Ishikawa (cell line): Measurements from ENCODE around the gene TECTA.

Experiments used
- CEBPB ChIP-seq: IDR thresholded peaks from 2 replicates; pipeline ENCODE4 v1.6.1; 2012
- CREB1 ChIP-seq: IDR thresholded peaks from 2 replicates; pipeline ENCODE4 v1.6.1; 2012; ENCODE audit warnings: low read depth
- EGR1 ChIP-seq: IDR thresholded peaks from 2 replicates; pipeline ENCODE4 v1.6.1; 2012
- EP300 ChIP-seq: IDR thresholded peaks from 2 replicates; pipeline ENCODE4 v1.6.1; 2012; ENCODE audit warnings: borderline replicate concordance
- FOXM1 ChIP-seq: IDR thresholded peaks from 2 replicates; pipeline ENCODE4 v1.6.1; 2012; ENCODE audit warnings: low read depth, borderline replicate concordance
- NFIC ChIP-seq: IDR thresholded peaks from 2 replicates; pipeline ENCODE4 v1.6.1; 2012
- RAD21 ChIP-seq: IDR thresholded peaks from 2 replicates; pipeline ENCODE4 v1.6.1; 2012; ENCODE audit warnings: low read depth
- TAF1 ChIP-seq: IDR thresholded peaks from 2 replicates; pipeline ENCODE4 v1.6.1; 2012; ENCODE audit warnings: low read depth, mild to moderate bottlenecking
- TCF12 ChIP-seq: IDR thresholded peaks from 2 replicates; pipeline ENCODE4 v1.6.1; 2012; ENCODE audit warnings: low read depth
- TEAD4 ChIP-seq: IDR thresholded peaks from 2 replicates; pipeline ENCODE4 v1.6.1; 2012
- YY1 ChIP-seq: IDR thresholded peaks from 2 replicates; pipeline ENCODE4 v1.6.1; 2012; ENCODE audit warnings: low read depth
- ZBTB7A ChIP-seq: IDR thresholded peaks from 2 replicates; pipeline ENCODE4 v1.6.1; 2012; ENCODE audit warnings: low read depth
- TF ChIP-seq, protein P1 (sequence below): IDR thresholded peaks from 2 replicates; pipeline ENCODE4 v1.6.1; 2012; ENCODE audit warnings: low read depth, mild to moderate bottlenecking
- TF ChIP-seq, protein P2 (sequence below): IDR thresholded peaks from 2 replicates; pipeline ENCODE4 v1.6.1; 2012
- TF ChIP-seq, protein P3 (sequence below): IDR thresholded peaks from 2 replicates; pipeline ENCODE4 v1.6.1; 2012

Gene TECTA

DNA sequence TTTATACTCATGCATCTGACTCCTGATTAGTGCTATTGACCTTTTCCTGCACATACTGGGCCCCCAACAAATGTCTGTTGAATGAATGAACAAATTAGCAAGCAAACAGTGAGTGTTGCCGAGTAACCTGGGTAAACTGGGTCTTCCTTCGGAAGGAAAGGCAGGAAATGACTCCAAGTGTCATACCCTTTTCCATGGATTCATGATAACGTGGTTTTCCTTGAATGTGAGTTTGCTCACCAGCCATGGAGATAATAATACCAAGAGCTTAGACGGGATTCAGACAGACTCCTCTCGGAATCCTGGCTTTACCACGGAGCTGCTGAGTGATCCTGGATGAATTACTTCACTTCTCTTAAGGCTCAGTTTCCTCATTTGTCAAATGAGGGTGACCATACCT is 16.7 kb downstream of the TECTA start:
- TF ChIP-seq RAD21 (no peak), CREB1 (no peak), EP300 (no peak)

DNA sequence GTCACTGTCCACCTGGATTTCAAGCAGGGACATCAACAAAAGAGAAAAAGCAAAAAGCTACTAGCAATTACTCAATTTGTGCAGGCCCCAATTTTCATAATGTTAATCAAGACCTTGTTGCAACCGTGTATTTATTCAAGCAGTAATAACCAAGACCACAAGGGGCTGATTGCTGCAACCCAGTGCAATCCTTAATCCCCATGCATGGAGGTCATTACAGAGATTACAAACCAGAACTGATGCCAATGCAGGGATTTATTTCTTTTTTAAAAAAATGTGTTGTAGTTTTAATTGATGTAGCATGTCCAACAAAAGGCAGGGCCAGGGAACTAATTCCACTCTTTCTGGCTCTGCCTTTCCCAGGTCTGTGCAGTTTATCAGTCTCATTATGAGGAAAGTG is 18.4 kb downstream of the TECTA start:
- TF ChIP-seq TEAD4 (no peak), NFIC (no peak), FOXM1 (no peak), TAF1 (no peak), EGR1 (no peak), YY1 (no peak), TCF12 (no peak), EP300 (no peak)
- TF ChIP-seq, protein P1, sequence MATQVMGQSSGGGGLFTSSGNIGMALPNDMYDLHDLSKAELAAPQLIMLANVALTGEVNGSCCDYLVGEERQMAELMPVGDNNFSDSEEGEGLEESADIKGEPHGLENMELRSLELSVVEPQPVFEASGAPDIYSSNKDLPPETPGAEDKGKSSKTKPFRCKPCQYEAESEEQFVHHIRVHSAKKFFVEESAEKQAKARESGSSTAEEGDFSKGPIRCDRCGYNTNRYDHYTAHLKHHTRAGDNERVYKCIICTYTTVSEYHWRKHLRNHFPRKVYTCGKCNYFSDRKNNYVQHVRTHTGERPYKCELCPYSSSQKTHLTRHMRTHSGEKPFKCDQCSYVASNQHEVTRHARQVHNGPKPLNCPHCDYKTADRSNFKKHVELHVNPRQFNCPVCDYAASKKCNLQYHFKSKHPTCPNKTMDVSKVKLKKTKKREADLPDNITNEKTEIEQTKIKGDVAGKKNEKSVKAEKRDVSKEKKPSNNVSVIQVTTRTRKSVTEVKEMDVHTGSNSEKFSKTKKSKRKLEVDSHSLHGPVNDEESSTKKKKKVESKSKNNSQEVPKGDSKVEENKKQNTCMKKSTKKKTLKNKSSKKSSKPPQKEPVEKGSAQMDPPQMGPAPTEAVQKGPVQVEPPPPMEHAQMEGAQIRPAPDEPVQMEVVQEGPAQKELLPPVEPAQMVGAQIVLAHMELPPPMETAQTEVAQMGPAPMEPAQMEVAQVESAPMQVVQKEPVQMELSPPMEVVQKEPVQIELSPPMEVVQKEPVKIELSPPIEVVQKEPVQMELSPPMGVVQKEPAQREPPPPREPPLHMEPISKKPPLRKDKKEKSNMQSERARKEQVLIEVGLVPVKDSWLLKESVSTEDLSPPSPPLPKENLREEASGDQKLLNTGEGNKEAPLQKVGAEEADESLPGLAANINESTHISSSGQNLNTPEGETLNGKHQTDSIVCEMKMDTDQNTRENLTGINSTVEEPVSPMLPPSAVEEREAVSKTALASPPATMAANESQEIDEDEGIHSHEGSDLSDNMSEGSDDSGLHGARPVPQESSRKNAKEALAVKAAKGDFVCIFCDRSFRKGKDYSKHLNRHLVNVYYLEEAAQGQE = no peak

DNA sequence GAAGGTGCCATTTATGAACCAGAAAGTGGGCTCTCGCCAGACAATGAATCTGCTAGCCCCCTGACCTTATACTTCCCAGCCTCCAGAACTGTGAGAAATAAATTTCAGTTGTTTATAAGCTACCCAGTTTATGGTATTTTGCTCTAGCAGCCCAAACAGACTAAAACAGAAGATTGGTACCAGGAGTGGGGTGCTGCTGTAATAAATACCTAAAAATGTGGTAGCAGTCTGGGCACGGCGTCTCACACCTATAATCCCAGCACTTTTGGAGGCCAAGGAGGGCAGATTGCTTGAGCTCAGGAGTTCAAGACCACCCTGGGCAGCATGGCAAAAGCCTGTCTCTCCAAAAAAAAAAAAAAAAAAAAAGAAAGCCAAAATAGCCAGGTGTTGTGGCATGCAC is 21.3 kb downstream of the TECTA start:
- TF ChIP-seq YY1 (no peak), NFIC (no peak), RAD21 (no peak), TCF12 (no peak), TEAD4 (no peak), FOXM1 (no peak), ZBTB7A (no peak), CREB1 (no peak), CEBPB (no peak), TAF1 (no peak), EP300 (no peak), EGR1 (no peak)
- TF ChIP-seq, protein P1 = no peak
- TF ChIP-seq, protein P2, sequence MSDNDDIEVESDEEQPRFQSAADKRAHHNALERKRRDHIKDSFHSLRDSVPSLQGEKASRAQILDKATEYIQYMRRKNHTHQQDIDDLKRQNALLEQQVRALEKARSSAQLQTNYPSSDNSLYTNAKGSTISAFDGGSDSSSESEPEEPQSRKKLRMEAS = no peak
- TF ChIP-seq, protein P3, sequence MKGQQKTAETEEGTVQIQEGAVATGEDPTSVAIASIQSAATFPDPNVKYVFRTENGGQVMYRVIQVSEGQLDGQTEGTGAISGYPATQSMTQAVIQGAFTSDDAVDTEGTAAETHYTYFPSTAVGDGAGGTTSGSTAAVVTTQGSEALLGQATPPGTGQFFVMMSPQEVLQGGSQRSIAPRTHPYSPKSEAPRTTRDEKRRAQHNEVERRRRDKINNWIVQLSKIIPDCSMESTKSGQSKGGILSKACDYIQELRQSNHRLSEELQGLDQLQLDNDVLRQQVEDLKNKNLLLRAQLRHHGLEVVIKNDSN = no peak

DNA sequence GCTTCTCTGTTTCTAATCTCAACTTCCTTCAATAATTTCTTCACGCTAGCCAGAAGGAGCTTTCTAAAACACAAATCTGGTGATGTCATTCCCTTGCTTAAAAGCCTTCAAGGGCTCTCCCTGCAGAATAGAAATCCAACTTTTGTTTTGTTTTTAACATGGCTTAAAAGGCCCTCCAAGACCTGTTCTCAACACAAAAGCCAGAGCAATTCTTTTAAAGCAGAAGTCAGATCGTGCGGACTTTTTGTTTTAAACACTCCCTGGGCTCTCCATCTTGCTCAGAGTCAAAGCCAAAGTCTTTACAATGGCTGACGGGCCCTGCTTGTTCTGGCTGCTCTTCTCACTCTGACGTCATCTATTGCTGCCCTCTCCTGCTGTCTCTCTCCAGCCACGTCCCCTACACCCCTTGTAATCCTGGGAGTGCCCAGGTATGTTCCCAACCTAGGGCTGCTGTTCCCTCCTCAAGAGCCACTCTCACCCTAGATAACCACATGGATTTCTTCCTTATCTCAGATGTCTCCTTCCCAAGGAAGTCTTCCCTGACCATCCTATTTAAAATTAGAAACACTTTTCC is 22.5 kb downstream of the TECTA start:
- TF ChIP-seq, protein P1 = no peak
- TF ChIP-seq CEBPB (no peak), ZBTB7A (no peak), EP300 (no peak), EGR1 (no peak), RAD21 (no peak), YY1 (no peak), FOXM1 (no peak)
- TF ChIP-seq, protein P3 = no peak

DNA sequence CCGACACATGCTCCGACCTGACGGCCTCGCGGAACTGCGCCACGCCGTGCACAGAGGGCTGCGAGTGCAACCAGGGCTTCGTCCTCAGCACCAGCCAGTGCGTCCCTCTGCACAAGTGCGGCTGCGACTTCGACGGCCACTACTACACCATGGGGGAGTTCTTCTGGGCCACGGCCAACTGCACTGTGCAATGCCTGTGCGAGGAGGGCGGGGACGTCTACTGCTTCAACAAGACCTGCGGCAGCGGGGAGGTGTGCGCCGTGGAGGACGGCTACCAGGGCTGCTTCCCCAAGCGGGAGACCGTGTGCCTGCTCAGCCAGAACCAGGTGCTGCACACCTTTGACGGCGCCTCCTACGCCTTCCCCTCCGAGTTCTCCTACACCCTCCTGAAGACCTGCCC is 26.8 kb downstream of the TECTA start:
- TF ChIP-seq EGR1 (no peak), RAD21 (no peak), TEAD4 (no peak), YY1 (no peak), TAF1 (no peak), TCF12 (no peak), ZBTB7A (no peak), FOXM1 (no peak), CREB1 (no peak), EP300 (no peak), NFIC (no peak), CEBPB (no peak)
- TF ChIP-seq, protein P1 = no peak
- TF ChIP-seq, protein P3 = no peak
- TF ChIP-seq, protein P2 = no peak
